Astrocyte of the hippocampus (primary cell): ENCODE measurements around the gene ALOX5.
A peak's percentile ranks its signal among the peaks of the same experiment; 100 is the strongest.
"Not testable (repeated sequence)": the region's sequence is repeated elsewhere in the genome, so short reads cannot be mapped to it uniquely, and the experiment has no call there.

ENCODE experiments used
- DNase-seq: peaks from one replicate; pipeline ENCODE4 v3.0.0; 2011; ENCODE audit warnings: low read depth, low spot score

ALOX5 gene

GRCh38 chr10:45373576-45374349 lies at the start of gene ALOX5:
Gene ALOX5 (plus strand): TSS chr10:45374216. CDS start chr10:45374280, 64 bp downstream.
- DNase-seq: peak; percentile 49

- no peak for DNase-seq
These were observed 48.9 kb upstream of the ALOX5 start for GRCh38 chr10:45325116-45325515.

- not testable (repeated sequence) for DNase-seq
These were observed 47.2 kb upstream of the ALOX5 start for GRCh38 chr10:45326864-45327263.

- not testable (repeated sequence) for DNase-seq
These were observed 42.2 kb upstream of the ALOX5 start for GRCh38 chr10:45331824-45332223.

GRCh38 chr10:45339894-45340293 lies 34.1 kb upstream of the ALOX5 start:
- no peak for DNase-seq

GRCh38 chr10:45340420-45340819 lies 33.6 kb upstream of the ALOX5 start:
- DNase-seq: not testable (repeated sequence)

GRCh38 chr10:45346652-45347335 lies 27.2 kb upstream of the ALOX5 start:
- DNase-seq: not testable (repeated sequence)

- DNase-seq: not testable (repeated sequence)
These were observed 26.6 kb upstream of the ALOX5 start for GRCh38 chr10:45347464-45347863.

GRCh38 chr10:45348196-45348765 lies 25.7 kb upstream of the ALOX5 start:
- not testable (repeated sequence) for DNase-seq

- no peak for DNase-seq
These were observed 20.8 kb upstream of the ALOX5 start for GRCh38 chr10:45353186-45353585.

- no peak for DNase-seq
These were observed 19.8 kb upstream of the ALOX5 start for GRCh38 chr10:45354261-45354660.

- no peak for DNase-seq
These were observed 18.5 kb upstream of the ALOX5 start for GRCh38 chr10:45355494-45355893.

- not testable (repeated sequence) for DNase-seq
These were observed 15.1 kb upstream of the ALOX5 start for GRCh38 chr10:45358961-45359360.

- not testable (repeated sequence) for DNase-seq
These were observed 11.8 kb upstream of the ALOX5 start for GRCh38 chr10:45361983-45362799.

GRCh38 chr10:45367643-45368042 lies 6.4 kb upstream of the ALOX5 start:
- DNase-seq: not testable (repeated sequence)

- no peak for DNase-seq
These were observed 5.8 kb upstream of the ALOX5 start for GRCh38 chr10:45368181-45368580.

- DNase-seq: no peak
These were observed 3.6 kb upstream of the ALOX5 start for GRCh38 chr10:45370202-45370955.

GRCh38 chr10:45371560-45371959 lies 2.5 kb upstream of the ALOX5 start:
- no peak for DNase-seq

- no peak for DNase-seq
These were observed 1.6 kb upstream of the ALOX5 start for GRCh38 chr10:45372251-45372951.

- no peak for DNase-seq
These were observed 927 bp upstream of the ALOX5 start for GRCh38 chr10:45373003-45373575.
